NCI-H1436 treated with DMSO at 0.1 percent for 48 hours (cell line): ENCODE measurements around the gene CCNY.

ENCODE experiments used
- DNase-seq: peaks from one replicate; lab custom pipeline; 2025; lab: John Stamatoyannopoulos, UW

The CCNY gene

DNA sequence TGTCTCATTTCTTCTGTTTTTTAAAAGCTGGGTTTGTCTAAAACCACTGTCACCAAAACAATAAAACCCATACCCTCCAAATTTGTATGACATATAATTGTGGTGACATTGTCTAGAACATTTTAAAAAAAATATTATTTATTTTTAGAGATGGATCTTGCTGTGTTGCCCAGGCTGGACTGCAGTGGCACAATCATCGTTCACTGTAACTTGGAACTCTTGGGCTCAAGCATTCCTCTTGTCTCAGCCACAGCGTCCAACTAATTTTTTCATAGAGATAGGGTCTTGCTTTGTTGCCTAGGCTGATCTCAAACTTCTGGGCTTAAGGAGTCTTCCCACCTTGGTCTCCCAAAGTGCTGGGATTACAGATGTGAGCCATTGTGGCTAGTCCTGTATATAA, 116.5 kb downstream of the CCNY start:
- no peak for DNase-seq

DNA sequence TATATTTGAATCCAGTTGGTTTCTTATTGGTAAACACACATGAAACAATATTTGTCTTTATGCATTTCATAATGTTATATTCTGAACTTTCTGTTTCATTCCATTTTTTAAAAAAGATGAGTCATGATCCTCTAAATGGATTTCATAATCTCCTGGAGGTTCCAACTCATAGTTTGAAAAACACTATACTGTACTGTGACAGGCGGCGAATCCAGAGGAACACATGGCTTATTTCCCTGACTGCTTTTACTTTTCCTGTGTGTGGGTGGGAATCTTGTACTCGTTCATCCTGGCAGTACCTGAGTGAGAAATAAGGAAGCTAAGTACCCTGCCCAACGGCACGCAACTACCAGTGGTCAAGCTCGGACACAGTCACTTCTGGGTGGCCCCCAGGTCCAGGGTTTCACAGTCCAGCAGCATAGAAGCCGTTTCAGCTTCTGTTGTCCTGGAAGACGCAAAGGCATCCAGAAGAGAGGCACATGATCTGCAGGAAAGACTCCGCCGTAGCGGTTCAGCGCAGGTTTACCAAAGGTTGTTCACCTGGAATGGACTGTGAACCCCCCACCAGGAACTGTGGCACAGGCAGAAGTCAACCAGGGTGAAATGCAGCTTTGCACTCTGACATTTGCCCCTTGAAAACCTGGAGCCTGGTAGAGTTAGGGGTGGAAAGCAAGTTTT, 117.7 kb downstream of the CCNY start:
- DNase-seq: no peak

DNA sequence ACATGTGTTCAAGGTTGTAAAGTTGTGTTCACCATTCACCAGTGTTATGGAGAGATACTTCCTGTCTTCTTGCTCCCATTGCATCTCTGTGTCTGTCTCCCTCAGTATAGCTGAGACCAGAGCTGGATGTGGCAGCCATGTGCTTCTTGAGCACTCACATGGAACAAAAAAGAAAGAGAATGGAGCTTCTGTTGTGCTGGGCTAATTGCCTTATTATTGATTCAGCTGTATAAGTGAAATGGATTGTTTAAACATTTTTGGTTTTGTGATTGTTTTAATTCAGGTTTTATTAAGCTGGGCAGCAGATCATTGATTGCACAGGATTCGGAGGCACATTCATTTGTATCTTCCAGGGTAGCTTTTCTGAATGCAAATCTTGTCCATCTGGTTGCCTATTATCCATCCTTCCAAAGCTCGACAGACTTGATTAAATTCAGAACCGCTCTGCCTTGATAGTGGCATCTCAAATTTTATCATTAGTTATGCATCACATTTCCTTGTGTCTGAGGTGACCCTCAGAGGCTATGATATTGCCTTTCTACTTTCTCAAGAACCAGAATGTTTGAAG, 119.9 kb downstream of the CCNY start:
- no peak for DNase-seq

DNA sequence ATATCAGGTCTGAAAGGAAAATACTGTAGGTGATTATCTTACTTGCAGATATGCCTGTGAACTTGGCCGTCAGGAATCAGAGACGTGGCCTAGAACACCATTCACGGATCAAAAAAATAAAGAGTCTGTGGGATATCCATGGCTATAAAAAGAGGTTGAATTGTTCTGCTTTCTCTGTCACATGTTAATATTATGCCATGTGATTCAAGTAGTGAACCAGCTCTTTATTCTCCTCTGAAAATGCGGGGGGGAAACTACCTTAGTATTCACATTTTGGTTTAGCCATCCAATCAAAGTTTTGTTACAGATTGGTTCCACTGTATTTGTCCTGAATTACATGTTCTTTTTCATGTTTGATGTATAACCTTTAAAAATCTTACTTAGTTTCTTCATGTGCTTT, 120.5 kb downstream of the CCNY start:
- no peak for DNase-seq

DNA sequence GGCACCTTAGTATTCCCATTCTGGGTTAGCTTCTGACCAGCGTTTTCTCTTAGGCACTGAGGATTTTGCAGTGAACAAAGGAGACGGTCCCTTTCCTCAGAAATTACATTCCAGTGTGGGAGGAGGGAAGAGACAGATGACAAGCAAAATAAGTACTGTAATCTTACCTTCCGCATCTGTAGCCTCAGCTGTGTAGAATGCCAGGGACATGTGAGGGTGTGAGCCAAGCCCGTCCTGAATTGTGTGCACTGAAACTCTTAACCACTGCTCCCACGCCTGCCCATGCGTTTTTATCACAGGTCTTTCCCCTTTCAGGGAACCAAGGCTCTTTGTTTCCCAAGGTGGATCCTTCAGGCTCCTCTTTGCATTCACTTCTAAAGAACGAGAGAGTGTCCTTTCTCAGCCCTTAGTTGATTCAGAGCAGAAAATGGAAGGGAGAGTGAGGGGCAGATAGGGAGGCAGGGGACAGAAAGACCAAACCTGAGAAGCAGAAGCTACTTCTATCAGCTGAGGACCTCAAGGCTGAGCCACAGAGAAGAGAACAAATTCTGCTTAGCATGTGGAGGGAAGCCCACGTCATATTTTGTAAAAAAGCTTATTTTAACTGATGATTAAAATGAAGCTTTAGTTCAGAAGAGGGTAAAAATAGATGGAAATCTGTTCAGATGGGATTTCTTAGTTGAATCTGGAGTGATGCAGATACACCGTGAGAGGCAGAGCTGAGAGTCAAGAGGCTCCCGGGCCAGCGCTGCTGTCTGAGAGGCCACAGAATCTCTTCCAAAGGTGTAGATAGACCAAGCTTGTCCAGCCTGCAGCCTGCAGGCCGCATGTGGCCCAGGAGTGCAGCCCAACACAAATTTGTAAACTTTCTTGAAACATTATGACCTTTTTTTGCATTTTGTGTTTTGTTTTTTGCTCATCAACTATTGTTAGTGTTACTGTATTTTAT, 122.5 kb downstream of the CCNY start:
- DNase-seq: no peak

DNA sequence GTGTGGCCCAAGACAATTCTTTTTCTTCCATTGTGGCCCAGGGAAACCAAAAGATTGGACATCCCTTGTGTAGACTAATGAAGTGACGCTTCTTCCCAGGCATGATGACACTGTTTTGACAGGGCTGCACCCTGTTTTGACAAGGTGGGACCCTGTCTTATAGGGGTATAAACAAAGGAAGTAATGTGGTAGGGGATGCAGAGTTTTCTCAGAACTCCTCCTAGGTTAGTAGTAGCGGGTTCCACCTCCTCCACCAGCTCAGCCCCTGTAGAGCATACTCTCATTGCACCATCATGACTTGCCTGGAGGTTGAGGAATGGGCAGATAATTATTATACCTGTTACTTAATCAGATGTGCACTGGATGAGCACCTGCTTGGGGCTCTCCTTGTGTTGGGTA, 123.1 kb downstream of the CCNY start:
- no peak for DNase-seq

DNA sequence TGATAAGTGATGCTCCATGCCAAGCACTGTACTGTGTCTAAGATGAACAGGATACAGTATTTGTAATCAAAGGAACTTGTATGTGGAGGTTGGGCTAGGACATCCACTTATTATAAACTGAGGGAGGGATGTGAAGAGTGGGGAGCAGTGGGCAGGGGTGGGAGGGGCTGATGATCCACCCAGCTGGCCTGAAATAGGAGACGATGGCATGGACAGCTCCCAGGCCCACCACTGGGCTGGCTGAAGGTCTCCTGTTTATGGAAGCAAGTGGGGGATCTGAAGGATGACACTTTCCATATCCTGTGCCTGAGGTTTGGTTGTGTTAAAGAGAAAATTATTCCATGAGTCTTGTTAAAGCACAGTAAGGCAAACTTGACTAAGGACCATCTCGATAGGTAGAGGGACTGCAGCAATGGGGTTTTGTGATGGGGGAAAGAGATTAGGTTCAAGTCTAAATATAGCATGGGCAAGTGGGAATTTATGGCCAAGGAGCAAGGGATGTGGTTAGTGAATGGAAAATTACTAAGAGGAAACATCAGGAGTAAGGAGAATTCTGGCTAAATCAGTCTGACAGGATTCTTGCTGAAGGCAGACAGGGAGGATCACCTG, 124.6 kb downstream of the CCNY start:
- no peak for DNase-seq

DNA sequence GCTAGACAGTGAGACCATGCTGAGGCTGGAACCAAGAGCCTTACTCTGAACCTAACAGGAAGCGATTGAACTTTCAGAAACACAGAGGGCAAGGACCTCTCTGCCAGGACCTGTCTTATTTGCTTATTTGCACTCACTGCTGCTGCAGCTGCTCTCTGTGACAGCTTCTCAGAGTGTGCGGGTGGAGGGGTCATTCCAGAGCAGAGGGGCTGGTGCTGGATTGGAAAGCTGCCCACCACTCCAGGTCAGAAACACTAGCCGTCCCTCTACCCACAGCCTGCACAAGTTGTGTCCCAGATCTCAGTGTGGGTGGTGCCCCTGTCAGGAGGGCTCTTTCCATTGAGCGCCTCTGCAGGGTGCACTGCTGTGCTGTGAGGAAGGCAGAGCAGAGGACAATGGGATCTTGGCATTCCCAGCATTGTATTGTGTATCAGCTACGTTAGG, 126.2 kb downstream of the CCNY start:
- DNase-seq: no peak

DNA sequence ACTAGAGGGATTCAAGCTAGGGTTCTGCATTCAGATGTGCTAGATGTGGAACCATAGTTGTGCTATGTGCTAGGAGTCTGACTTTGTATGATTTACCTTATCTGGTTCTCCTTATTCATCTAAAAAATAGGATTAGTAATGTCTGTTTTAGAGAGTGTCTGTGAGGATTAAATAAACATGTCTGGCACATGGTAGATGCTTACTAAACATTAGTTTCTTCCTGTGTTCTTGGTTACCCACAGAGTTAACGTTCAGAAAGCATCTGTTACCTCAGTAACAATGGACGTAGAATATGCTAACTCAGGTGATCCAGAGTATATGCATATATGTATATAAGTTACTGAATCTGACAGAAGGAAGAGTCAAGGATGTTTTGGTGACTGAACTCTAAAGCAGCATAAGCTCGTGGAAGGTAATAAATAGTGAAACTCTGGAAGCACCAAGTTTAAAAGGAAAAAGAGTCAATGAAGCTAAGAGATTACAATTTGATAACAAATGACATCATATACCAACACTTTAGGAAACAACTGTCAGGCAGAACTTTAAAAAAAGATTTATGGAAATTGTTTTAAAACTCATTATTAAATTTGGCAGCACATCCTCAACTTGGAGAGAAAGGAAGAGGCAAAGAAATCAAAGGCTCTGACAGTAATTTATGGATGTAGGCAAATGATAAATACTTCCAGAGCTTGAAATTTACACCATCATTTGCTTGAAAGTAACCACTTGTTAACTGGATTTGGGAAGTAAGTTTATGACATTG, 127.0 kb downstream of the CCNY start:
- no peak for DNase-seq

DNA sequence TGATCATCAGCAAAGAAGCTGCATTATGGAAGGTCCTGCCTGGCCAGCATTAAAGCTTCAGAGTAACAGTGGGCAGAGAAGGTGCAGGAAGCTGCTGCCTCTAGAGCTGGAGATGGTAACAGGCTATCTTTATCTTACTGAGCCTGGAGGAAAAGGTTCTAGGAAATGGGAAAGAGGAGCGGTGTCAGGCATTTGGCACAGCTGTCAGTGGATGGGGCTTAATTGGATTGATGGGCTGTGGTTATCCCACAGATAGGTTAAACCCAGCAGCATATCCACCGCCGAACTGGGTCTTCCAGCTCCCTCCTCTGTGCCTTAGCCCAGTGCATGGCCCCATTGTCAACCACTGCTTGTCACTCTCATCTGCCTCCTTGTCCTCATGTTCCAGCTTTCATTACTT, 127.6 kb downstream of the CCNY start:
- no peak for DNase-seq

DNA sequence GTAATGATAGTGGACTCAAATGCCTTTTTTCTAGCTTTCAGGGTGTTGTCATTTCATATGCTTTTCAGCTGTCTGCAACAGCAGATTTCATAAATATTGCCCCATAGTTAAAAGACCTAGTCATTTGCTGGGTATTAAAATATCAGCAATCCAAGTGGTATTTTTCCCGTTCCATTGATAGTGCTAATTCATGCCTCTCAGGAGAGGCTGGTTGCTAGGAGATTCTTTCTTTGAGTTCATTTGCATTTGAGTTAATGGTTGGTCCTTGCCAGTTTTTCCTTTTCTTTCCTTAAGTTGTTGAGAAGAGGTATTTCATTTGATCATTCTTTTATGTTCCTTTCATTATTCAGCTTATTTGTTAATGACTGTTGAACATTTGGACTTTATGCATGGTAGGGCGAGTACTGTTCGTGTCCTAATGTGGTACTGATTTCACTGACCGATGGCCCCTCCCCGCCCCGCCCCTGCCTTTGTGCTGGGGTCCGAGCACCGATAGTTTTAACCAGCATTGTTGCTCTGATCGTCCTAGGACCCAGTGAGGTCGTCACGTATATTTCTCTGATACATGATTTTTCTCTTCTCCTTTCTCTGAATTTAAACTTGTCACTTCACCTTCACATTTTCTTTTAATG, 128.6 kb downstream of the CCNY start:
- no peak for DNase-seq

DNA sequence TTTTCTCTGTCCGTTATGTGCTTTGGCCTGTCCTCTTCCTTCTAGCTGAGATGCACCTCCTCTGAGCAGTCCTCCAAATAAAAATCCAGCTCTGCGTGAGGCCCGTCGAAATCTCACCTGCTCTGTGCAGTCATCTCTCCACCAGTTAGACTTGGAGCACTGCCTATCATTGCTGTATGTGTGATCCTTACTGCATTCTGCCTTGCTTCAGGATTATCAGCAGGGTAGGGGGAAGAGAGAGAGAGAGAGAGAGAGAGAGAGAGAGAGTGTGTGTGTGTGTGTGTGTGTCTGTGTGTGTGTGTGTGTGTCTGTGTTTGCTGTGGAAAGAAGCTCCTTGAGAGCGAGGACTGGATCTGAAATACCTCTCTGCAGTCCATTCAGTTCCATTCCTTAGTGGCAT, 129.4 kb downstream of the CCNY start:
- no peak for DNase-seq

DNA sequence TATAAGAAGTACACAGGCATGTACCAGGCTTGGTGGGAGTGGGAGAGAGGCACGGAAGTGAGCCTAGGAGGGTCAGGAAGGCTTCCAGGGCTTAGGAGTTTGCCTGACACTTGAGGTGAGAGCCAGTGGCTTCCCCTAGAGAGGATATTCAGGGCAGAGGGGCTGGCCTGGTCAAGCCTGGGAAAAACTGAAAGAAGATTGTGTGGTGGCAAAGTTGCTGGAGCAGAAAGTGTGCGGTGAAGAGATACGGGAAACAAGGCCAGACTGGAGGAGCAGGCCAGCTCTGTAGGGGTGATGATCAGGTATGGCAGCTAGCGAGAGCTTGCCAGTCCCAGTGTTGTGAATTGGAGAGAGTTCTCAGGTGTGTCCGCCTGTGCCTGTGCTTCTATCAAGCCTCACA, 129.9 kb downstream of the CCNY start:
- no peak for DNase-seq

DNA sequence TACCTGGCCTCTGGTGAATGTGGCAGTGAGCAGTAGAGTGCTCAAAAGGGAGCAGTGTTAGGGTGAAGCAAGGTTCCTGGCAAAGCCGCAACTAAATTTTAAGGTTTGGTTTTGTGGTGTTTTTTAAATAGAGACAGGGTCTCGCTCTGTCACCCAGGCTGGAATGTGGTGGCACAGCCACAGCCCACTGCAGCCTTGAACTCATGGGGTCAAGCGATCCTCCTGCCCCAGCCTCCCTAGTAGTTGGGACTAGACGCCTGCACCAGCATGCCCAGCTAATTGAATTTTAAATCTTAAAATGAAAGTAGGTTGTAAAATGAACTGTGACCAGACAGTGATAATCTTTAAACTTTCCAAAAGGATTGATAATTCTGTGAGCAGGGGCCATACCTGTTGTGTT, 130.4 kb downstream of the CCNY start:
- DNase-seq: no peak

DNA sequence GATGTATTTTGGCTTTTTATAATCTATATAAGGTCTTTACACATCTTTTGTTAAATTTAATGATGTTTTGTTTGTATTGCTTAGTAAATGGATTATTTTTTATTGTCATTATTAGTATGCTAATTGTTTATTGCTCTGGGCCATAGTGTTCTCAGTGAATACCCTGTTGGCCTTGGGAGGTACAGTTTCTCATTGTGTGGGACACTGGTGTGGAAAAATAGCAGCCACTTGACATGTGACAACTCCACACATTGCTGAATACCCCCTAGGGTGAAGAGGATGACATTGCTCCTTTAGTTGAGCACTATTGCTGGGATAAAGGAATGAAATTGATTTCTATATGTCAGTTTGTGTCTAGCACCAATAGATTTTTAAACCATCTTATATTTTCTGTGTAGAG, 130.9 kb downstream of the CCNY start:
- DNase-seq: no peak

DNA sequence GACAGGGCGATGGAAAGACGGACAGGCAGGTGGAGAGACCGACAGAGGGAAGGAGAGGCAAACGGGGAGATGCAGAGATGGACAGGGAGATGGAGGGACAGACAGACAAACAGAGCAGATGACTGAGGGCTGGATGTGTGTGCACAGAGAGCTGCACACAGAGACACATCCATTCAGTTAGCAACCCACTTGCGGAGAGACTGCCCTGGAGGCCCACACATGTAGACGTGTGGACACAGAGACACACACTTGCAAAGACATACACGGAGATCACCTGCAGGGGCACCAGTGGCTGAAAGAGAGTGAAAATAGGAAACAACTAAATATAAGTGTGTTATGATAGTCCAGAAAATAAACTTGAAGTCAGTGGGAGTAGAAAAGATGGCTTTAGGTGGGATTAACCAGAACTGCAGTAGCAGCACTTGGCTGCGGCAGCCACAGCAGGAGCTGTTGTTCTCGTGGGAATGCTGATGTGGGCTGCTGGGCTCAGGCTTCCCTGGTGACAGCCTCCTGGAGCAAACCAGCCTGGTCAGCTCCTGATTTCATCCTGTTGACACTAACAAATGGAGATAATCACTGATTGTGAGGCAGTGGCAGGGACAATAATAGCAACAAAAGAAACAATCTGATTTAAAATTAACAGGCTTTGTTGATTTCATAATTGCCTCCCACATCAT, 134.1 kb downstream of the CCNY start:
- DNase-seq: no peak

DNA sequence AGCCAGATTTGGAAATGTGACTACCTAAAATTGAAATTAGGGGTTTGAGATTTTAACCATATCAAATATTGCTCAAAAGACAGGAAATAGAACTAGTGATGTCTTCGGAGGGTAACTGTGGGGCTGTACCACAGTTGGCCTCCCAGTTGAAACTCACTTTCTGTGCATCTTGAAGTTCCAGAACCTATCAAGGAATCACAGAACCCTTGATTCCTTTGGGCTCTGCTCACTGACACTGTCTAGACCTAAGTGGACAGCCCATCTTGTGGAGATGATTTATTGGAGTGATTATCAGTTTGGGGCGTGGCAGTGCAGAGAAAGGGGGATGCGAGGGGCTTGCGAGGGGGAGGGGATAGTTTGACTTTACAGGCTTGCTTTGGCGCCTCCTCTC, 134.6 kb downstream of the CCNY start:
- no peak for DNase-seq

DNA sequence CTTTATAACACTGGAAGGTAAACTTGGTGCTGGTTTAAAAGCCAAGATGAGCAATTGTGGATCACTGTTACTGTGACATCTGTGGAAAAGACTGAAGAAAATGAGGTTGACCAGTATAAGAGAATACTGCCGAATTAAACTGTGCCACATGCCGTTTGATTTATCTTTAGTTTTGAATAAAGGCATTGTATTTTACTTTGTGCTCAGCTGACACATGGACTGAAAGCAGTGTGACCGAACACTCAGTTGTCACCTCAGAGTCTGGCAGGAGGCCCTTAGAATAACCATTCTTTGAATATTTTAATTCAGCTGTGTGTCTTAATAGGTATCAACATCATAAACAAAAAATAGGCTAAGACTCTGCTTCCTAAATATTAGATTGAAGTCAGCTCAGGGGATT, 135.1 kb downstream of the CCNY start:
- no peak for DNase-seq

DNA sequence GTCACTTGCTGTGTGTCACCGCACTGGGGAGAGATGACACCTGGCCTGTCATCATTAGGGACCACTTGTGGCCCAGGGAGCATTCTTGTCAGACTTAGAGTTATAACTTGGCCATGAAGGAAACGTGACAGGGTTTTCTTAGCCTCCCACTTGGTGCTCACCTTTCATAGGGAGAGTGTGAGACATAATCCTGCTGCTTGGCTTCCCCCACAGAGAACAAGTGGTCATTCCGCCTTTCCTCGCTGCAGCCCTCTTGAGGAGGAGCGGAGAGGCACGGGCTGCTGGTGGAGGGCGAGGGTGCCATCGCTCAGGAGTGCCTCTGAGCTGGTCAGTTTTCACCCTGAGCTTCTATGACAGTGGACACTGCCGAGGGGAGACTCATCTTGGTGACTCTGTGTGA, 143.8 kb downstream of the CCNY start:
- DNase-seq: no peak

DNA sequence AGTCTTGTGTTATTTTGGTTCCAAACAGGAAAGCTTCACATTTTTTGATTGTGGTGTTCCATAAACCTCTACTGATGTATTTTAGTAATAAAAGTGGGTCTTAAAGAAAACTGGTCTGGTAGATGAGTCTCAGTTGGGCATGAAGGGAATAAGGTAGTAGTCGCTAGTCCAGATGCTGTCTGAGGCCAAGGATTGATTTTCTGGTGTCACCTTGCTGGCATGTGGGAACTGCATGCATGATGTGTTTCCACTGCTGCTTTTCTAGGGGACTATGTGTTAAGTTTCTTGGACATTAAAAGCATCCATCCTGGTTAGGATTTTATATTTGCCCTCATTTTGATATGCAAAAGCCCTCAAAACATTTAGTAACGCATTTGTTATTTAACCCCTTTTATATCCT, 145.1 kb downstream of the CCNY start:
- no peak for DNase-seq
